GM10266 (cell line): ENCODE data around the gene WASF3.
"Not testable (repeated sequence)": the region's sequence is repeated elsewhere in the genome, so short reads cannot be mapped to it uniquely, and the experiment has no call there.

Experiments
- DNase-seq: peaks from one replicate; pipeline ENCODE4 v3.0.0; 2012; ENCODE audit errors: extremely low spot score
- TF ChIP-seq, protein P1 (sequence below): IDR thresholded peaks from 2 replicates; pipeline ENCODE4 v1.5.1; 2012; ENCODE audit warnings: mild to moderate bottlenecking, low read depth; ENCODE audit not compliant: control insufficient read depth, insufficient read depth; ENCODE audit errors: missing control alignments

Gene WASF3

DNA sequence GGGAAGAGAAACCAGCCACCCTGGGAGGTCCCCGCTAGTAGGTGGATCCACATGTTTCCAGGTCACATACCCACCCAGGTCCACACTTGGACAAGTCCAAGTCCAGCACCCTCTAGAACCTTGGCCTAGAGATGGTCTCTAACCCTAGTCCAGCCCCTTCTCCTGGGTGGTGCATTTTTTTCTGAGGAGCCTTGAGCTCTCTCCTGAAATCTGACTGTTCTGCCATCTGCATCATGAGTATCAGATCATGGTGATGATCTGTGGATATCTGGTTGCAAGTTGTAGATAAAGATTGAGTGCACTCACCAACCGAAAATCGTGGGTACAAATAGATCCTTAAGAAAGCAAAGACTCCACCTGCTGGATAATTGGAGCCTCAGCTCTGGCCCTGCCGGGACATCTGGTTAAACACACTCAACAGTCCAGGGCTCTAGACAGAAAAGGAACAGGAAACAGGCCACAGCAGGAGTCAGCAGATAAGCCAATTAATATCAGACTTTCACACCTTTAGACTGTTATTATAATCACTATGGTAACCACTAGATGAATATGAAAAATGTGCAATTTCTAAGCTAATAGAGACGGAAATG lies 162.0 kb downstream of the WASF3 start:
- no peak for DNase-seq

DNA sequence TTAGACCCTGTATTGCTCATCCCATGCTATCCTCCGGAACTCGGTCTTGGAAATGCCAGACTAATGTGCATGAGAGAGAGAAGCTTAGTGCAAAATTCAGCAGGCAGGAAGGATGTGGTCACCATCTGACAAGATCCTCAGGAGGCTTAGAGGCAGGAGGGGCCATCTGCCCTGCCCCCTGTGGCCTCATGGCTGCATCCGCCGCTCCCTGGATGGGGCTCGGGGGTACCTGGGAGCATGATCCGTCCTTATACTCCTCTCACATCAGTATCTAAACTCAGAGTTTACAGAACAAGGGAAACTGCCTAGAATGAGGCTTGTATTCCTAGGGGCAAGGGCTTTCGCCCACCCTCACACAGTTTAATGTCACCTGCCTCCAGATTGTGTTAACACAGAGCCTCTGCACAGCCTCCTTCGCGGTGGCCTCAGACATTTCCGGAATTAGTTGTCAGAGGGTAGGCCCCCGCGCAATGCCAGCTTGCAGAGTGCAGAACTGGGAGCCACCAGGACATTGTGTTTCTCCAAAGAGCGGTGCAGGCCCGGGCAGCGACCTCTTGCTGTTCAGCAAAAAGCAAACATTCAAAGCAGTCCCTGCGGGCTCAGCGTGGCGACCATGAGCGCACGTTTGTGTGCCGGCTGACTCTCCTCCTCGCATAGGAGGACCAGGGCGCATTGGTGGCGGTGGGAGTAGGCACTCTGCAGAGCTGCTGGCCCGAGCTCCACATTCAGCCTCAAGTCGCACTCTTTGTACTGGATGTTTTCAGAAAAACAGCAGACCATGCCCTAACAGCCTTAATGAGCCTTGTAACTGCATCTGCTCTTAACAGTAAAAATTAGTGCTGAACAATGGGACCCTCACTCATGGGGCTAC lies 164.0 kb downstream of the WASF3 start:
- TF ChIP-seq, protein P1, sequence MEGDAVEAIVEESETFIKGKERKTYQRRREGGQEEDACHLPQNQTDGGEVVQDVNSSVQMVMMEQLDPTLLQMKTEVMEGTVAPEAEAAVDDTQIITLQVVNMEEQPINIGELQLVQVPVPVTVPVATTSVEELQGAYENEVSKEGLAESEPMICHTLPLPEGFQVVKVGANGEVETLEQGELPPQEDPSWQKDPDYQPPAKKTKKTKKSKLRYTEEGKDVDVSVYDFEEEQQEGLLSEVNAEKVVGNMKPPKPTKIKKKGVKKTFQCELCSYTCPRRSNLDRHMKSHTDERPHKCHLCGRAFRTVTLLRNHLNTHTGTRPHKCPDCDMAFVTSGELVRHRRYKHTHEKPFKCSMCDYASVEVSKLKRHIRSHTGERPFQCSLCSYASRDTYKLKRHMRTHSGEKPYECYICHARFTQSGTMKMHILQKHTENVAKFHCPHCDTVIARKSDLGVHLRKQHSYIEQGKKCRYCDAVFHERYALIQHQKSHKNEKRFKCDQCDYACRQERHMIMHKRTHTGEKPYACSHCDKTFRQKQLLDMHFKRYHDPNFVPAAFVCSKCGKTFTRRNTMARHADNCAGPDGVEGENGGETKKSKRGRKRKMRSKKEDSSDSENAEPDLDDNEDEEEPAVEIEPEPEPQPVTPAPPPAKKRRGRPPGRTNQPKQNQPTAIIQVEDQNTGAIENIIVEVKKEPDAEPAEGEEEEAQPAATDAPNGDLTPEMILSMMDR, result no peak
- DNase-seq, result peak; percentile 24

More for the DNA sequence above, 162.0 kb downstream of the WASF3 start:
- TF ChIP-seq, protein P1, result no peak

DNA sequence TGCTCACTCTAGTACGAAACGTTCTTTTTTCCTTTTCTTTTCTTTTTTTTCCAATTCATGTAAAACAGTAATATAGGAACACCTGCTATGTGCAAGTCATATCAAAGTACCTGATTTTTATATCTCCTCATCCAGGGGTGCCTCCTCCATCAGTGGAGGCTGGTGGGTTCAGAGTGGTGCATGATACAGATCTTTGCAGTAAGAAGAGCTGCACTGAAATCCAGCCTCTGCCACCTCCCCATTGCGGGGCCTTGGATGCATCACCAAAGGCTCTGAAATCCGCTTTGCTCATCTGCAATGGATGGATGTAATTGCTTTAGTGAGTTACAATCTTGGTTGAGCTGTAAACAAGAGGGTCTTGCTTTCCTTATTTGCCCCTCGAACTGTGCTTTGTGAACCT lies 164.8 kb downstream of the WASF3 start:
- DNase-seq, result no peak
- TF ChIP-seq, protein P1, result no peak

DNA sequence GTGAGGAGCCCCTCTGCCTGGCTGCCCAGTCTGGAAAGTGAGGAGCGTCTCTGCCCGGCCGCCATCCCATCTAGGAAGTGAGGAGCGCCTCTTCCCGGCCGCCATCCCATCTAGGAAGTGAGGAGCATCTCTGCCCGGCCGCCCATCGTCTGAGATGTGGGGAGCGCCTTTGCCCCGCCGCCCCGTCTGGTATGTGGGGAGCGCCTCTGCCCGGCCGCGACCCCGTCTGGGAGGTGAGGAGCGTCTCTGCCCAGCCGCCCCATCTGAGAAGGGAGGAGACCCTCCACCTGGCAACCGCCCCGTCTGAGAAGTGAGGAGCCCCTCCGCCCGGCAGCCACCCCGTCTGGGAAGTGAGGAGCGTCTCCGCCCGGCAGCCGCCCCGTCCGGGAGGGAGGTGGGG lies 166.1 kb downstream of the WASF3 start:
- not testable (repeated sequence) for DNase-seq

DNA sequence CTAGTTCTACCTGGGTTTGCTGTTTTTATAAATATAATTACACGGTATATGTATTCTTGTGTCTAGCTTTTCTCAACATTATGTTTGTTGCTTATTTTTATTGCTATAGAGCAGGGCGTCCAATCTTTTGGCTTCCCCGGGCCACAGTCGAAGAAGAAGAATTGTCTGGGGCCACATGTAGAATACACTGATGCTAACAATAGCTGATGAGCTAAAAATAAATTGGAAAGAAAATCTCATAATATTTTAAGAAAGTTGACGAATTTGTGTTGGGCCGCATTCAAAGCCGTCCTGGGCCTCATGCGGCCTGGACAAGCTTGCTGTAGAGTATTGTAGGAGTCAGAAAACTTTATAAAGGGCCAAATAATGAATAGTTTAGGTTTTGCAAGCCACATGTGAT lies 169.2 kb downstream of the WASF3 start:
- DNase-seq, result no peak
- TF ChIP-seq, protein P1, result no peak

DNA sequence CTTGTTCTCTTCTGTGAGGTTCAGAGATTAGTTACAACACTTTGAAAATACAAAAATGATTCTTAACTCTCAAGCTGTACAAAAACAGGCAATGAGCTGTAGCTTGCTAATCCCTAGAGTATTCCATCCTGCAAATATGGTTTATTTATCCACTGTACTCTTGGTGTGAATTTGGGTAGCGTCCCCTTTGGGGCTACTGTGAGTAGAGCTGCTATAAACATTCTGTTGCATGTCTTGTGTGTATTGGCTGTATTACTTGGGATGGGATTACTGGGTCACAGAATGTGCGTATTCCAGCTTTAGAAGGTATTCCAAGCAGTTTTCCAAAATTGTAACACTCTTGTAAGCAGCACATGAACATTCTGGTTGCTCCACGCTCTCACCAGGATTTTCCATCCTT lies 169.6 kb downstream of the WASF3 start:
- TF ChIP-seq, protein P1, result no peak
- no peak for DNase-seq

DNA sequence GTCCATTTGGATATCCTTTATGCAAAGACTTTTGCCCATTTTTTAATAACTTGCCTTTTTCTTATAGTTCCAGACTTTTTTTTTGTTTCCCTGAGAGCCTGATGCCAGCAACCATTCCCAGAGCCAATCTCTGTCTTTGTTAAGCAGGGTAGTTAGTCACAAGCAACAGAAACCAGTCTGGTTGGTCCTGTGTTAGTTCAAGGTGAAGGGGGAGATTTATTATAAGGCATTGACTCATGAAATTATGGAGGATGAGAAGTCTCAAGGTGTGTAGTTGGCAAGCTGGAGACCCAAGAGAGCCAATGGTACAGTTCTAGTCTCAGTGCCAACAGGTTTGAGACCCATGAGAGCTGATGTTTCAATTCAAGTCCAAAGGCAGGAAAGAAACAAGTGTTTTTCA lies 170.2 kb downstream of the WASF3 start:
- TF ChIP-seq, protein P1, result no peak
- no peak for DNase-seq
